Activated naive CD8-positive, alpha-beta T cell treated with anti-CD3 and anti-CD28 coated beads, Interleukin-2, amount 10 ng/mL, durations not matched to agents 7 days and 5 days (primary cell): ENCODE results near the gene C19orf38. TPM values are rescaled to one million over a fixed set of nuclear protein-coding genes. Genes with fewer than 3 reads are reported as not detected.

Experiments used
- ATAC-seq: fragments of 150-1000 bp; cut with Tn5 transposase; one replicate; pipeline ENCODE4 v1.10.0; 2021; ENCODE audit warnings: low read depth, moderate library complexity
- POLR2A ChIA-PET: fragments of 350-600 bp; sonication (Branson Sonifier 250); formaldehyde crosslinking; loops from one replicate; lab custom pipeline; 2021; ENCODE audit warnings: antibody characterized with exemption; lab: Charles Lee
- DNase-seq: peaks from one replicate; pipeline ENCODE4 v3.0.0; 2021
- H3K27ac Mint-ChIP-seq: one replicate; pipeline ENCODE4 v1.8.0; 2022; ENCODE audit warnings: mild to moderate bottlenecking, mixed read lengths
- H3K27me3 Mint-ChIP-seq: one replicate; pipeline ENCODE4 v1.8.0; 2022; ENCODE audit warnings: mild to moderate bottlenecking, moderate library complexity, mixed read lengths
- H3K36me3 Mint-ChIP-seq: one replicate; pipeline ENCODE4 v1.8.0; 2021; ENCODE audit warnings: mild to moderate bottlenecking, mixed read lengths
- H3K4me1 Mint-ChIP-seq: one replicate; pipeline ENCODE4 v1.8.0; 2021; ENCODE audit warnings: mixed read lengths
- H3K4me3 Mint-ChIP-seq: one replicate; pipeline ENCODE4 v1.8.0; 2022; ENCODE audit warnings: mild to moderate bottlenecking, moderate library complexity, mixed read lengths
- H3K9me3 Mint-ChIP-seq: one replicate; pipeline ENCODE4 v1.8.0; 2021; ENCODE audit warnings: mixed read lengths
- total RNA-seq, 2 experiments: library from RNA; stranded (reverse); gene quantifications; one replicate each; pipeline ENCODE4 v1.2.3, GENCODE V29; 2021

C19orf38 gene
- total RNA-seq, 2 experiments from 2014 or later = 1.9 to 2.2 TPM

- Mint-ChIP-seq H3K36me3 (no peaks in the 10 kb centered on the region), H3K9me3 (no peaks in the 10 kb centered on the region), H3K4me1 (peaks cover 4% of the 10 kb centered on the region), H3K27me3 (no peaks in the 10 kb centered on the region), H3K4me3 (no peak overlapping the region), H3K27ac (peak overlapping the region; percentile 46)
- DNase-seq (no peak), ATAC-seq (peak; percentile 87)
- POLR2A ChIA-PET = no interaction called here
These were observed 48.8 kb downstream of the C19orf38 start for GRCh38 chr19:10896851-10897526.

GRCh38 chr19:10898633-10899032, 50.4 kb downstream of the C19orf38 start:
- no peak for ATAC-seq
- Mint-ChIP-seq H3K27ac (no peak overlapping the region), H3K9me3 (peaks cover 4% of the 10 kb centered on the region), H3K4me3 (no peak overlapping the region), H3K4me1 (peaks cover 4% of the 10 kb centered on the region), H3K36me3 (peaks cover 5% of the 10 kb centered on the region), H3K27me3 (no peaks in the 10 kb centered on the region)
- no peak for DNase-seq
- POLR2A ChIA-PET = interaction anchor here (0.6 to 0.7 kb wide), 2 partner anchors 22 to 403 kb away, joined by 3 to 5 read pairs; no protein-coding TSS in a partner anchor

DNA sequence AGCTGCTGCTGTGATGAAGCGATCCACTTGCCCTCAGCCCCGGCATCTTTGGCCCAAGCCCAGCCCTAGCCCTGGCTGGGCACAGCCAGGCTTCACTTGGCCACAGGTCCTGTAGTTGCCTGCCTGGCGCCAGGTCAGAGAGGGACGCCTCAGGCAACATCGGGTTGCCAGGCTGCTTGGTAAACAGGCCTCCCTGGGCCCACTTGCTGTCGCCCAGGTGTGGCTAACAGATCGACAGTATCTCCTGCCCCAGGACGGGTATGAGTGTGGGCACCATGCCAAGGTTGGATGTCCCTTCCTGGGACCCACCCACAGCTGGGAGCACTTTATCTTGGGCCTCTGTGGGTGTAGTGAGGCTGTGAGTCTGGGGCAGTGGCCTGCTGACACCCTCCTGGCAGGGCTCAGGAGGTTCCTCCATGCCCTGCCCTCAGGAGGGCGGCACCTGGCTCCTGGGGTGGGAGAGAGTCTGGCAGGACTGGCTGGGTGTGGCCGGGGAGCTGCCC, 51.0 kb downstream of the C19orf38 start:
- DNase-seq (no peak), ATAC-seq (no peak)
- Mint-ChIP-seq H3K27ac (no peak overlapping the region), H3K4me3 (no peak overlapping the region), H3K27me3 (no peaks in the 10 kb centered on the region), H3K4me1 (peaks cover 4% of the 10 kb centered on the region), H3K9me3 (peaks cover 4% of the 10 kb centered on the region), H3K36me3 (peaks cover 8% of the 10 kb centered on the region)
- POLR2A ChIA-PET = interaction anchor here (0.6 to 0.7 kb wide), 2 partner anchors 51 to 403 kb away, joined by 3 to 5 read pairs; no protein-coding TSS in a partner anchor

DNA sequence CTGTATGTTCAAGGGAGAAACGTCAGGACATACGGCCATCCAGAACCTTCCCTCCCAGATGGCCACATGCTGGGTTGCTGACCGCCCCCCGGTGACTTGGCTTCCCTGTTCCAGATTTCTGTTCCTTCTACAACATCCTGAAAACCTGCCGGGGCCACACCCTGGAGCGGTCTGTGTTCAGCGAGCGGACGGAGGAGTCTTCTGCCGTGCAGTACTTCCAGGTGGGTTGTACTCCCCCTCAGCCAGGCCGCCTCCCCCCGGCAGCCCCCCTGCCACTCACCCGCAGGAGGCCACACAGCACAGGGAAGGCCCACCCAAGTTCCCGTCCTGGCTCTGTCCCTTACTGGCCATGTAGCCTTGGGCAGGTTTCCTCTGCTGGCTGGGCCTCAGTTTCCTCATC, 59.7 kb downstream of the C19orf38 start:
- H3K9me3 Mint-ChIP-seq = peaks cover 2% of the 10 kb centered on the region
- POLR2A ChIA-PET = interaction anchor here (0.6 kb wide), 1 partner anchor 258 kb away, joined by 3 read pairs; no protein-coding TSS in a partner anchor
- DNase-seq = no peak
- H3K36me3 Mint-ChIP-seq = peaks cover 9% of the 10 kb centered on the region
- no peak for ATAC-seq
- no peaks in the 10 kb centered on the region for H3K4me1 Mint-ChIP-seq
- no peak overlapping the region for H3K27ac Mint-ChIP-seq
- H3K4me3 Mint-ChIP-seq = no peak overlapping the region
- no peaks in the 10 kb centered on the region for H3K27me3 Mint-ChIP-seq

DNA sequence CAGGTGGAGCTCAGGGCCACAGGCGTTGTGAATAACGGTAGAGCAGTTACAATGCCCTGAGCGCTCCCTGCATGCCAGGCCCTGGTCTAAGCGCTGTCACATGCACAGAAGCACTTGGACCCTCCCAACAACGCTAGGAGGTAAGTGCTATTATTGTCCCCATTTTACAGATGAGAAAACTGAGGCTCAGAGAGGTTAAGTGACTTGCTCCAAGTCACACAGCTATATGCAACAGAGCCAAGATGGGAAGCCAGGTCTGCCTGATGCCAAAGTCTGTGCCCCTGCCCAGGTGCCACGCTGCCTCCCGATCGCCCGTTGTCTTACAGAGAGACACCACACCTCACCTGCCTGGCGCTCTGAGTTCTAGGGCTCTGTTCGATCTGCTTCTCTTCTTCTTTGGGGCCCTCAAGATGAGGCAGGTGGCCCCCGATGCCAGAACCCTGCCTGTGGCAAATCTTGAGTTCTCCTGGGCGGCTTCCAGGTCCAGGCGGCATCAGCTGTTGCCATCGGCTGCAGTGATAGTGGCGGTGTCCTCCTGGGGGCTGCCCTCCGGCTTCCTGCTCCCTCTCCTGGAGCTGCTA, 60.3 kb downstream of the C19orf38 start:
- Mint-ChIP-seq H3K4me1 (no peaks in the 10 kb centered on the region), H3K27ac (no peak overlapping the region), H3K27me3 (no peaks in the 10 kb centered on the region), H3K36me3 (peaks cover 5% of the 10 kb centered on the region), H3K4me3 (no peak overlapping the region), H3K9me3 (no peaks in the 10 kb centered on the region)
- no peak for DNase-seq
- ATAC-seq = no peak
- POLR2A ChIA-PET = no interaction called here

- Mint-ChIP-seq H3K4me3 (no peak overlapping the region), H3K4me1 (no peaks in the 10 kb centered on the region), H3K27ac (no peak overlapping the region), H3K36me3 (peaks cover 3% of the 10 kb centered on the region), H3K27me3 (no peaks in the 10 kb centered on the region), H3K9me3 (no peaks in the 10 kb centered on the region)
- ATAC-seq = no peak
- POLR2A ChIA-PET = interaction anchor here (0.5 kb wide), 1 partner anchor 72 kb away, joined by 3 read pairs; no protein-coding TSS in a partner anchor
- no peak for DNase-seq
These were observed 63.6 kb downstream of the C19orf38 start for GRCh38 chr19:10911579-10912363.

DNA sequence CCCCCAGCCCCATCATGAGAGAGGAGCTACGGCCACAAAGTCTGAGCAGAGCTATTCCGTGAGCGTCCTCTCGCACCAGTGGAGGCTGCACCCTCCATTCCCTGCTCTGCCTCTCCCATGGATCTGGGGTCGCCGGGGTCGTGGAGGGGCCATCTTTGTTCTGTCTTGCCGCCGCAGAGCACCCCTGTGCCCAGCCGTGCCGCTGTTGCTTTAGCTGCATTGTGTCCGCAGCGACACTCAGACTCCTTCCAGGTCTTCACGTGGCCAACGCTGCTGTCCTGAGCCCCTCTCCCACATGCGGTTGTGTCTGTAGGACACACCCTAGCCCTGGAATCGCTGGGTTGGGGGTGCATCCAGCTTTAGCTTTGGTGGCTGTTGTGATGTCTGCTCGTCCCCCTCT, 64.4 kb downstream of the C19orf38 start:
- Mint-ChIP-seq H3K9me3 (no peaks in the 10 kb centered on the region), H3K27me3 (no peaks in the 10 kb centered on the region), H3K36me3 (peaks cover 3% of the 10 kb centered on the region), H3K4me3 (no peak overlapping the region), H3K27ac (no peak overlapping the region), H3K4me1 (no peaks in the 10 kb centered on the region)
- POLR2A ChIA-PET = interaction anchor here (0.5 to 0.7 kb wide), 2 partner anchors 26 to 354 kb away, joined by 3 to 5 read pairs; no protein-coding TSS in a partner anchor
- ATAC-seq = no peak
- DNase-seq = no peak

- Mint-ChIP-seq H3K4me1 (no peaks in the 10 kb centered on the region), H3K36me3 (peaks cover 2% of the 10 kb centered on the region), H3K4me3 (no peak overlapping the region), H3K27ac (no peak overlapping the region), H3K9me3 (no peaks in the 10 kb centered on the region), H3K27me3 (no peaks in the 10 kb centered on the region)
- no peak for DNase-seq
- POLR2A ChIA-PET = no interaction called here
- no peak for ATAC-seq
These were observed 65.6 kb downstream of the C19orf38 start for GRCh38 chr19:10913716-10914340.

DNA sequence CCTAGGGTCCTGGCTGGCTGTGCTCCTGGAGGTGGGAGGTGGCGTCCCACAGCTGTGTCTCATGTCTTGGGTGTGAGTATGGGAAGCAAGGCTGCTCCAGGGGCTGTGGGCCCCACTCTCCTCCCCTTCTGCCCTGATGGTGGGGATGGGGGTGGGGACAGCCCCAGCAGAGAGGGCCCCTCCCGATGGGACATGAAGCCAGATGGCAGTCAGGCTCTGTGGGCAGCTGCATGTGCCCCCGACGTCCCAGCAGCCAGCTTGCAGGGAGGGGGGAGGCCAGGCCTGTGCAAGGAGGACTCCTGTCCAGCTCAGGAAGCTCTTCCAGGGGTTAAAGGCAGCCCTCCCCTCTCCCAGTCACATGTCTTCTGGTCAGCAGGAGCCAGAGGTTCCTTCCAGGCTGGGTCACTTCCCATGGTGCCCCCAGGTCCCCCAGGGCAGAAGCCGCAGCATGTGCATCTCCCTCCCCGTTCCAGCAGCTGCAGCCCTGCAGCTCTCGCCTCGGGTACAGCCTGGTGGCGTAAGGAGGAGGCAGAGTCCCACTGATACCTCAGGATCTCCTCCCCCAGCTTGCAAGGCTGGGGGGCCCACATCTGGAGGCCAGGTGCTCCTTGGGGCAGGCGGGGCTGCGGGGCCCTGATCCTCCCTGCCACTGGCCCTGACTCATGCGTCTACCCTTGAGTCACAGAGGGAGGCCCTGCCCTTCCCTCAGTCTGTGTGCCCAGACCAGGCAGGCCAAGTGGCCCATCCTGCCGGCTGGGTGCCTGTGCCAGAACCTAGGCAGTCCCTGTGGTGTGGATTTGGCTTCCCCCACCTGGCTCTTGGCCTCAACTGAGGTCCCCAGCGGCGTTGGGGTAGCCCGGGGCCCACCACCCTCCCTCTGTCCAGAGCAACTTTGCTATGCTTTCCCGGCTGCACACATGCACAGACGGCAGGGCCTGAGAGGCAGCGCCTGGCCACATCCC, 67.2 kb downstream of the C19orf38 start:
- H3K27me3 Mint-ChIP-seq = no peaks in the 10 kb centered on the region
- peaks cover 2% of the 10 kb centered on the region for H3K36me3 Mint-ChIP-seq
- POLR2A ChIA-PET = no interaction called here
- no peaks in the 10 kb centered on the region for H3K9me3 Mint-ChIP-seq
- ATAC-seq (no peak), DNase-seq (no peak)
- no peak overlapping the region for H3K4me3 Mint-ChIP-seq
- no peak overlapping the region for H3K27ac Mint-ChIP-seq
- H3K4me1 Mint-ChIP-seq = no peaks in the 10 kb centered on the region

- H3K4me1 Mint-ChIP-seq = no peaks in the 10 kb centered on the region
- no peak for DNase-seq
- H3K9me3 Mint-ChIP-seq = no peaks in the 10 kb centered on the region
- H3K27me3 Mint-ChIP-seq = no peaks in the 10 kb centered on the region
- no peak overlapping the region for H3K4me3 Mint-ChIP-seq
- ATAC-seq = no peak
- H3K27ac Mint-ChIP-seq = no peak overlapping the region
- H3K36me3 Mint-ChIP-seq = peaks cover 3% of the 10 kb centered on the region
- POLR2A ChIA-PET = no interaction called here
These were observed 68.4 kb downstream of the C19orf38 start for GRCh38 chr19:10916602-10917001.

GRCh38 chr19:10918359-10918758, 70.1 kb downstream of the C19orf38 start:
- ATAC-seq = no peak
- POLR2A ChIA-PET = interaction anchor here (1.0 kb wide), 1 partner anchor 10 kb away, joined by 3 read pairs; no protein-coding TSS in a partner anchor
- H3K9me3 Mint-ChIP-seq = no peaks in the 10 kb centered on the region

More at GRCh38 chr19:10918359-10918758, 70.1 kb downstream of the C19orf38 start:
- H3K36me3 Mint-ChIP-seq = peaks cover 2% of the 10 kb centered on the region
- no peaks in the 10 kb centered on the region for H3K27me3 Mint-ChIP-seq
- H3K4me1 Mint-ChIP-seq = no peaks in the 10 kb centered on the region
- H3K4me3 Mint-ChIP-seq = no peak overlapping the region
- no peak for DNase-seq
- no peak overlapping the region for H3K27ac Mint-ChIP-seq
